Neutrophil (primary cell): ENCODE data around the gene TSC22D4.
"Not testable (repeated sequence)": the region's sequence is repeated elsewhere in the genome, so short reads cannot be mapped to it uniquely, and the experiment has no call there.

ENCODE experiments used
- H3K27ac ChIP-seq: fragments of 200-600 bp; sonication (generic); 2 replicates; pipeline ENCODE4 v1.5.1; 2016; ENCODE audit warnings: mild to moderate bottlenecking, moderate library complexity
- H3K27me3 ChIP-seq: fragments of 200-600 bp; sonication (generic); 2 replicates; pipeline ENCODE4 v1.6.0; 2016; ENCODE audit warnings: mild to moderate bottlenecking
- H3K36me3 ChIP-seq: fragments of 200-600 bp; sonication (generic); 2 replicates; pipeline ENCODE4 v1.5.1; 2017
- H3K4me1 ChIP-seq, 2 experiments: fragments of 200-600 bp in 1 of 2; sonication (generic) in 1 of 2; 1 replicate in 1 of 2; 2 replicates in 1 of 2; pipeline versions ENCODE4 v1.5.1 to v1.6.1; 2013 to 2016; ENCODE audit warnings: low read depth in 1 of 2, low read length in 1 of 2, mild to moderate bottlenecking in 1 of 2, moderate library complexity in 1 of 2; ENCODE audit not compliant: control insufficient read depth in 1 of 2, insufficient read depth in 1 of 2
- H3K4me3 ChIP-seq, 2 experiments: fragments of 200-600 bp in 1 of 2; sonication (generic) in 1 of 2; 1 replicate in 1 of 2; 2 replicates in 1 of 2; pipeline ENCODE4 v1.5.1; 2013 to 2016; ENCODE audit warnings: low read depth in 1 of 2, low read length in 1 of 2, mild to moderate bottlenecking in 1 of 2, moderate library complexity in 1 of 2
- H3K9me3 ChIP-seq: fragments of 200-600 bp; sonication (generic); 2 replicates; pipeline ENCODE4 v1.5.1; 2016
- TF ChIP-seq, protein P1 (sequence below): fragments of 200-600 bp; sonication (generic); IDR thresholded peaks from 2 replicates; pipeline ENCODE4 v1.5.1; 2016; ENCODE audit warnings: antibody characterized with exemption

TSC22D4 gene

DNA sequence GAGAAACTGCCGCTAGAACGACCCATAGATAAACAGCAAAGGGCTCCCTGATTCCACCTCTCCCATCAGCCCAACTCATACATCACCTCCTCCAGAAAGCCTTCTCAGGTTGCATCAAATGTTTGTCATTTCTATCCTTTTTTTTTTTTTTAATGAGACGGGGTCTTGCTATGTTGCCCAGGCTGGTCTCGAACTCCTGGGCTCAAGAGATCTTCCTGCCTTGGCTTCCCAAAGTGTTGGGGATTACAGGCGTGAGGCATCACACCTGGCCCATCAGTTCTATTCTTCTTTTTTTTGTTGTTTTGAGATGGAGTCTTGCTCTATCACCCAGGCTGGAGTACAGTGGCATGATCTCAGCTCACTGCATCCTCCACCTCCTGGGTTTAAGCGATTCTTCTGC is 22.0 kb downstream of the TSC22D4 start:
- H3K27me3 ChIP-seq = no peaks in the 10 kb centered on the region
- TF ChIP-seq, protein P1, sequence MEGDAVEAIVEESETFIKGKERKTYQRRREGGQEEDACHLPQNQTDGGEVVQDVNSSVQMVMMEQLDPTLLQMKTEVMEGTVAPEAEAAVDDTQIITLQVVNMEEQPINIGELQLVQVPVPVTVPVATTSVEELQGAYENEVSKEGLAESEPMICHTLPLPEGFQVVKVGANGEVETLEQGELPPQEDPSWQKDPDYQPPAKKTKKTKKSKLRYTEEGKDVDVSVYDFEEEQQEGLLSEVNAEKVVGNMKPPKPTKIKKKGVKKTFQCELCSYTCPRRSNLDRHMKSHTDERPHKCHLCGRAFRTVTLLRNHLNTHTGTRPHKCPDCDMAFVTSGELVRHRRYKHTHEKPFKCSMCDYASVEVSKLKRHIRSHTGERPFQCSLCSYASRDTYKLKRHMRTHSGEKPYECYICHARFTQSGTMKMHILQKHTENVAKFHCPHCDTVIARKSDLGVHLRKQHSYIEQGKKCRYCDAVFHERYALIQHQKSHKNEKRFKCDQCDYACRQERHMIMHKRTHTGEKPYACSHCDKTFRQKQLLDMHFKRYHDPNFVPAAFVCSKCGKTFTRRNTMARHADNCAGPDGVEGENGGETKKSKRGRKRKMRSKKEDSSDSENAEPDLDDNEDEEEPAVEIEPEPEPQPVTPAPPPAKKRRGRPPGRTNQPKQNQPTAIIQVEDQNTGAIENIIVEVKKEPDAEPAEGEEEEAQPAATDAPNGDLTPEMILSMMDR = no peak
- no peaks in the 10 kb centered on the region for H3K9me3 ChIP-seq
- no peak overlapping the region for H3K27ac ChIP-seq
- H3K4me1 ChIP-seq = no peaks in the 10 kb centered on the region
- H3K4me3 ChIP-seq = no peak overlapping the region
- peaks cover 53% of the 10 kb centered on the region for H3K36me3 ChIP-seq

- TF ChIP-seq, protein P1 = no peak
- H3K27ac ChIP-seq = no peak overlapping the region
- no peak overlapping the region for H3K4me3 ChIP-seq
- H3K36me3 ChIP-seq = peaks cover 48% of the 10 kb centered on the region
- H3K4me1 ChIP-seq = no peaks in the 10 kb centered on the region
- no peaks in the 10 kb centered on the region for H3K27me3 ChIP-seq
- no peaks in the 10 kb centered on the region for H3K9me3 ChIP-seq
Measured at GRCh38 chr7:100456562-100456961, 22.5 kb downstream of the TSC22D4 start.

- Histone ChIP-seq H3K4me3 (no peak overlapping the region), H3K27me3 (no peaks in the 10 kb centered on the region), H3K27ac (no peak overlapping the region), H3K9me3 (no peaks in the 10 kb centered on the region), H3K4me1 (peaks cover 2 to 8% of the 10 kb centered on the region in 2 experiments), H3K36me3 (peaks cover 35% of the 10 kb centered on the region)
- TF ChIP-seq, protein P1 = no peak
Measured at GRCh38 chr7:100455206-100455605, 23.8 kb downstream of the TSC22D4 start.

GRCh38 chr7:100453854-100454253 is 25.2 kb downstream of the TSC22D4 start:
- H3K4me3 ChIP-seq, H3K27ac ChIP-seq, H3K27me3 ChIP-seq, H3K9me3 ChIP-seq: not testable (repeated sequence)
- Histone ChIP-seq H3K4me1 (peaks cover 5 to 10% of the 10 kb centered on the region in 2 experiments), H3K36me3 (peaks cover 23% of the 10 kb centered on the region)

- TF ChIP-seq, protein P1 = no peak
- no peak overlapping the region for H3K27ac ChIP-seq
- H3K27me3 ChIP-seq = no peaks in the 10 kb centered on the region
- no peak overlapping the region for H3K4me3 ChIP-seq
- H3K4me1 ChIP-seq = peaks cover 5 to 10% of the 10 kb centered on the region in 2 experiments
- peaks cover 15% of the 10 kb centered on the region for H3K36me3 ChIP-seq
- H3K9me3 ChIP-seq = no peaks in the 10 kb centered on the region
Measured at GRCh38 chr7:100452513-100452912, 26.5 kb downstream of the TSC22D4 start.

- Histone ChIP-seq H3K4me1 (peaks cover 10 to 14% of the 10 kb centered on the region in 2 experiments), H3K36me3 (no peaks in the 10 kb centered on the region), H3K4me3 (no peak overlapping the region)
Measured at GRCh38 chr7:100449190-100449795, 29.7 kb downstream of the TSC22D4 start.

GRCh38 chr7:100447363-100447762 is 31.7 kb downstream of the TSC22D4 start:
- H3K27ac ChIP-seq, H3K27me3 ChIP-seq, H3K36me3 ChIP-seq, H3K4me3 ChIP-seq, H3K9me3 ChIP-seq: not testable (repeated sequence)
- peaks cover 10 to 17% of the 10 kb centered on the region in 2 experiments for H3K4me1 ChIP-seq

More at GRCh38 chr7:100449190-100449795, 29.7 kb downstream of the TSC22D4 start:
- H3K27me3 ChIP-seq = no peaks in the 10 kb centered on the region
- no peaks in the 10 kb centered on the region for H3K9me3 ChIP-seq
- TF ChIP-seq, protein P1 = no peak
- H3K27ac ChIP-seq = no peak overlapping the region
